ENCODE data around the gene FRMD4A.

GRCh38 chr10:14365266-14365665 is 34.5 kb upstream of the FRMD4A start:
- TF ChIP-seq CTCF (conservative IDR thresholded peaks at IDR 0.05; ENCODE audit: low read depth, low read length): no peak
- TF ChIP-seq EZH2 (IDR thresholded peaks at IDR 0.05; ENCODE audit: low read length, unreplicated experiment): no peak
